Fibroblast of gingiva (primary cell): Measurements from ENCODE around the gene TAPBPL.
"Not testable (repeated sequence)": the region's sequence is repeated elsewhere in the genome, so short reads cannot be mapped to it uniquely, and the experiment has no call there.

Source experiments
- DNase-seq: peaks from one replicate; pipeline ENCODE4 v3.0.0-alpha.2; 2011; ENCODE audit warnings: low read depth

Gene TAPBPL

DNA sequence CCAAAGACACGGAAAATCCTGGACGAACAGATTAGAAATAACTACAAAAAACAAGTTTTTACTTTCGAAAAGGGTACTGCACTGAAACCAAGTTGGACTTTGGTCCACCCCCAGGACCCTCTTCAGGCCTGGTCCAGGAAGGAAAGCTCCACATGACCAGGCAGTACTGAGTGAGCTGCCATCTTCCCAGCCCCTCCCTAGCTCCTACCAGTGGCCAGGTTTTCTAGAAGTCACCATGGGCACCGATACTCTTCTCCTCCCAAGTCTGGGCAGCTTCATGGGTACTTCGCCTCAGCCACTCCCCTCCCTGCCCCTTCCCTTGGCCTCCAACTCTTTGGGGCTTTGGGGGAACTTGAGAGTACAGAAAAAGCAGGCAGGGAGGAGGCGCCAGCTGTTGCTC lies 12.0 kb downstream of the TAPBPL start:
- DNase-seq, result no peak

DNA sequence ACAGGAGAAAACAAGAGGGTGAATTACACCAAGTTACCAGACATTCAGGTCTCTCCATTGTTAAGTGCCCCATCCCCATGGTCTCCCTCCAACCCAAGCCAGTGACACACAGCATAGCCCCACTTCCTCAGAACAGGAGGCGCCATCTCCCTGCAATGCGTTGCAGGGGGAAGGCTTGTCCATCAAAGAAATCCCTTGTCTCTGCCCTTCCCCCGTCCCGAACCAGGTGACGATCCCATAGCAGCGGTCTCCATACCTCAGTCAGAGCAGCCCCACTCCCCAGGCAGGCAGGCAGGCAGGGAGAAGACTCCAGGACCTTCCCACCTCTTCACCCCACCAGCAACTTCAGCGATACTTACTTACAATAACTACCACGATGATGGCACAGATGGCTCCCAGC lies 12.7 kb downstream of the TAPBPL start:
- no peak for DNase-seq

DNA sequence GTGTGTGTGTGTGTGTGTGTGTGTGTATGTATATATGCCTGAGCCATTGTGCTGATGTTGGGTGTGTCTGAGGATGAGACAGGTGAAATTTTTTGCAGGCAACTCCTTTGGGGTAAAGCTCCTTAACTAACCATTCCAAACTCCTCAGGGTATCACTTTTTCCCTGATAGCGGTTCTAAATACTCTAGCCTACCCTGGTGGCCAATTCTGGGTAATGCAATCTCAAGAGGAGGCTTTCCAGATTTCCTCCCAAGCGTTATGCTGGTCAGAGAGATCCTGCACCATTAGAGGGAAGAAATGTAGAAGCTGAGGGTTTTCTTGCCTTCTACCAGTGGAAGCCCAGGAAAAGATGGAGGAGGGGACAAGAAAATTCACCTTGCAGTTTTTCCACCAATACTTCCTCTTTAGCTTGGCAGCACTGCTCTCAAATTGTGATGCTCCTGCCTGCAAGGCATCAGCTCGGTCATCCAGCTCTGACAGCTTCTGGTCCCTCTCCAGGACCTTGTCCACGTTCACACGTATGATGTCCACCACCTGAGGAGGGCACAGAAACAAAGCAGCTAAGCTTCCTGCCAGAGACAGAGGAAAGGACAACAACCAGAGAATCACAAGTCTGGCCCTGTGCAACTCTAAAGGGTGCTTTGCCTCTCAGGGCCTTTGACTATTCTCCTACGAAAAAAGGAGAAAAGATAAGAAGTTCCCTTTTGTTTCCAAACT lies 13.8 kb downstream of the TAPBPL start:
- DNase-seq, result peak; percentile 63

DNA sequence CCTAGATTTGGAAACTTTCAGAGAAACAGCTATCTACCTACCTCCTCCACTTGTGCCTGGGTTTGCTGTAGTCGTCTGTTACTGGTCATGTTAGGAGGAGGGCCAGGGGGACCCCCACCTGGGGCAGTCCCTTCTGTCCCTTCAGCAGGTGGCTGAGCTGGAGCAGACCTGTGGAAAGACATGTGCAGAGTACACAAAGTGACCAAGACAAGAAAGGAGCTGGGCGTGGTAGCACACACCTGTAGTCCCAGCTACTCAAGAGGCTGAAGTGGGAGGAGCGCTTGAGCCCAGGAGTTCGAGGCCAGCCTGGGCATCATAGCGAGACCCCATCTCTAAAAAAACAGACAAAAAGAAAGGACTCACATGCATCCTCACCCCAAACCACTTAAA lies 14.3 kb downstream of the TAPBPL start:
- no peak for DNase-seq

DNA sequence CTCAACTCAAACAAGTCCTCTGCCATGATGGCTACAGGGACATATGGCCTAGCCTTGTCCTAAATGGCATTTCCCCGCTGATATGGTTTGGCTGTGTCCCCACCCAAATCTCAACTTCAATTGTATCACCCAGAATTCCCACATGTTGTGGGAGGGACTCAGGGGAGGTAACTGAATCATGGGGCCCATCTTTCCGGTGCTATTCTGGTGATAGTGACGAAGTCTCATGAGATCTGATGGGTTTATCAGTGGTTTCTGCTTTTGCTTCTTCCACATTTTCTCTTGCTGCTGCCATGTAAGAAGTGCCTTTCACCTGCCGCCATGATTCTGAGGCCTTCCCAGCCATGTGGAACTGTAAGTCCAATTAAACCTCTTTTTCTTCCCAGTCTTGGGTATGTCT lies 14.9 kb downstream of the TAPBPL start:
- DNase-seq, result not testable (repeated sequence)

DNA sequence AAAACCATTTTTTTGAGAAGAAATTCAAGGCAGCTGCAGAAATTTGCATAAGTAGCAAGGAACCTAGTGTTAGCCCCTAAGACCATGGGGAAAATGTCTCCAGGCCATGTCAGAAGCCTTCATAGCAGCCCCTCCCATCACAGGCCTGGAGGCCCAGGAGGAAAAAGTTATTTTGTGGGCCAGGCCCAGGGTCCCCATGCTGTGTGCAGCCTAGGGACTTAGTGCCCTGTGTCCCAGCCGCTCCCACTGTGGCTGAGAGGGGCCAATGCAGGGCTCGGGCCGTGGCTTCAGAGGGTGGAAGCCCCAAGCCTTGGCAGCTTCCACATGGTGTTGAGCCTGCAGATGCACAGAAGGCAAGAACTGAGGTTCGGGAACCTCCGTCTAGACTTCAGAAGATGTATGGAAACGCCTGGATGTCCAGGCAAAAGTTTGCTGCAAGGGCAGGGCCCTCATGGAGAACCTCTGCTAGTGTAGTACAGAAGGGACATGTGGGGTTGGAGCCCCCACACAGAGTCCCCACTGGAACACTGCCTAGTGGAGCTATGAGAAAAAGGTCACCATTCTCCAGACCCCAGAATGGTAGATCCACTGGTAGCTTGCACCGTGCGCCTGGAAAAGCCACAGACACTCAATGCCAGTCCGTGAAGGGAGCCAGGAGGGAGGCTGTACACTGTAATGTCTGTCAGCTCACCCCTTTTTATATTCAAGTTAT lies 15.9 kb downstream of the TAPBPL start:
- not testable (repeated sequence) for DNase-seq

DNA sequence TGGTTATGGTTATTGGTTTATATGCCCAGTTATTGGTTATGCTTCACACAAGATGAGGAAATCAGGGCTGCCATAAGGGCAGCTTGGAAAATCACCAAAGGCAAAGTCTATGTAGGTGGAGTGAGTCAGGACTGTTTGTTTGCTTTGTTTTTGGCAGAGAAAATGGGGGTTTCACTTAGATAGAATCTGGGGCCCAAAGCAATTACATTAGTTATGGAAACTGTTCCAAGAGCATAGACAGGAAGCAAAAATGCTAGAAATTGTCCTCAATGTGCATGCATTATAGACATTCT lies 16.4 kb downstream of the TAPBPL start:
- DNase-seq, result no peak

DNA sequence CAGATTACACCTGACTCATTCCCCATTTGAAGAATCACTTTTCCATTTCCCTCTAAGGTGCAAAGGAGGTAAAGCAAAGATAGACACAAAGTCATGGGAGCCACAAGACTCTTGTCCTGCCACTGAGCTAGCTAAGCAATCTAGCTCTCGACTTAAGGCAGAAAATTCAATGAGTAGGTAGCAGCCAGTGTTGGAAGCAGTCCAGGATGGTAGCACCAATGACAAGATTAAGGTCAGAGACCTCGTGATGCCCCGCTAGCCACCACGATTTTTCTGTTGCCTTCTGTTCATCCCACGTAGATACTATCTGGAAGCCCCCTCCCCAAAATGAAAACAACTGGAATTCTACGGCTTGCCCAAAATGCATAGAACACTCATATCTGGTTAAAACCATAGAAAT lies 17.2 kb downstream of the TAPBPL start:
- DNase-seq, result no peak

DNA sequence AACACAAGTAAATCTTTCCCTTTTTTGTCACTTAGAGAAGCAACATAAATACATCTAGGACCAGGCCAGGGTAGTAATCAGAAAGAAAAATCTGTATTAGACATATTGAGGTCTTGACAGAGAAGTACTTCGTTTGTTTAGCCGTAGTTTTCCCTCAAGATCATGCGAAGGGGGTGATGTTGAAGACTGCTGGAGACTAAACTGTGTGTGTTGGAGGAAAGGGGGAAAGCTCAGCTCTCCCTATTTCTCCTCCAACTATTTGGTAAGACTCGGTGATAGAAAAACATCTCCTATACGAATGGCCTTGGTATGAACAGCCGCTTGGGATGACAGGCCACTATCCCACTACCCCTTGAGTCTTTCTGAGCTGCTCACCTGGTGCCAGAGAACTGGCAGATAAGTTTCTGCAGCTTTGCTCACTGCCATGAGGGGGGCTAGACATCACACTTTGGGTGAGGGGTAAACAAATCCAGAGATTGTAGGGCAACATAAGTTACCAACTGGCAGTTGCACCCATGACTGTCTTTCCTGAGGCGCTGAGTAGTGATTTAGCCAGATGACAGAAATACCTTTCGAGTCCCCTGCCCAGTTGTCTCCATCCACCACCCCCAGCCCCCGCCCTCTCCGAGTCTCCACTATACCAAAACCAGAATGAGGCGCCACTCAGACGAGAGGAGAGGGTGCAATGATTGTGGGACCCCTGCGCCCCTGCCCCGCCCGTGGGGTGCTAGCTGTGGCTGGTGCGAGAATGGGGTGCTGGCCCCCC lies 17.9 kb downstream of the TAPBPL start:
- DNase-seq, result no peak

DNA sequence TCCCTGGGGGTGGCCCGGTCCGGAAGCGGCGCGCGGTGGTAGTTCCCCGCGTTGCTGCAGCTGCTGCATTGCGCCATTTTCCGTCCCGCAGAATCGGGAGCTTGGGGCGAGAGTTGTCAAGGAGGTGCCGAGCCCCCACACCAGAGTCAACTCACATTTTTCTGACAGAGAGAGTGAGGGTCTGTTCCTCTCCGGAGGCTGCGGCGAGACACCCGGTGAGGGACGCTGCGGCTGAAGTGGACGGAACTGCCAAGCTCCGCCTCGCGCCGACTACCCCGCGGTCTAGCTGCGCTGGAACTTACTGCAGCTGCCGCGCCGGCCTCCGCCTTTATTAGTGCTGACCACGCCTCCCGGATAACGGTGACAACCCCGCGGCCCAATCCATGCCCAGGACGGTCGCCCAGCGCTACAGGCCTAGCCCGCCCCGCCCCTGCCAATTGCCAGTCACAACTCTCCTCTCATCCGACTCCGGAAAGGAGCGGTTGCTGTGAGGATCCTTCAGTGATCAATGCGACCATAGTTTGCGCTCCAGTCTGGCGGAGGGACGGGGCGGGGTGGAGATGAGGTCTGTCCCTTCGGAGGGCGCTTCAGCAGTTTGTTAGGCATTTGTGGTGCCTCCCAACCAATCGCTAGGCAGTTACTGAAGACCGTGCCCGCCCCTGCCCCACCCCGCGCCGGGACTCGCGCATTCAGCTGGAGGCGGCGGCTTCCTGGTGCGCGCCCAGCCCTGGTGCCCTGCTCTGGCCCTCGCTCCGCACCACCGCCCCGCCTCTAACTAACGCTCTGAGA lies 18.7 kb downstream of the TAPBPL start, which contains the start of gene VAMP1:
VAMP1 (minus strand) TSS at position 303 of the 789 bp plus-strand sequence; CDS start at position 157, 146 bp downstream.
- peak; percentile 97 for DNase-seq

DNA sequence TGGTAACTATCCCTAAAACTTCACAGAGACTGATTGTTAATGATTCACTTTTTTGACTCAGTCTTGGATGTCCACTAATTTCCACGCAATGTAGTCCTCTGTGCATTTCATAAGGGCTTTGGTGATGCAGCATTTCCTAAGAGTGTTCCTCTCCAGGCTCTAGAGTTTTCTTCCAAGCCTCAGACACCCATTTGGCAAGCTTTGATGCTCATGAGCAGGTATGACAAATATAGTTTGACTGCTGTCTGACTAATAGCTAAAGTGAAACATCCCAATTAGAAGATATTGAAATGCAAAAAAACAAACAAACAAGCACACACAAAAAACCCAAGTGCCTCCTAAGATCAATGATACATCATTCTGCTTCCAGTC lies 20.1 kb downstream of the TAPBPL start:
- DNase-seq, result peak; percentile 45

DNA sequence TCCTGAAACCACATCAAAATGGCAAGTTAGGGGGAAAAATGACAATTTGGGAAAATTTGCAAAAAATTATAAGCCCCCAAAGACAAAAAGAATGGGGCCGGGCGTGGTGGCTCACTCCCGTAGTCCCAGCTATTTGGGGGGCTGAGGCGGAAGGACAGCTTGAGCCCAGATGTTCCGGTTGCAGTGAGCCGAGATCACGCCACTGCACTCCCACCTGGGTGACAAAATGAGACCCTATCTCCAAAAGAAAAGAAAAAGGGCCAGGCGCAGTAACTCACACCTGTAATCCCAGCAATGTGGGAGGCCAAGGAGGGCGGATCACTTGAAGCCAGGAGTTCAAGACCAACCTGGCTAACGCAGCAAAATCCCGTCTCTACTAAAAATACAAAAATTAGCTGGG lies 20.6 kb downstream of the TAPBPL start:
- DNase-seq, result no peak

DNA sequence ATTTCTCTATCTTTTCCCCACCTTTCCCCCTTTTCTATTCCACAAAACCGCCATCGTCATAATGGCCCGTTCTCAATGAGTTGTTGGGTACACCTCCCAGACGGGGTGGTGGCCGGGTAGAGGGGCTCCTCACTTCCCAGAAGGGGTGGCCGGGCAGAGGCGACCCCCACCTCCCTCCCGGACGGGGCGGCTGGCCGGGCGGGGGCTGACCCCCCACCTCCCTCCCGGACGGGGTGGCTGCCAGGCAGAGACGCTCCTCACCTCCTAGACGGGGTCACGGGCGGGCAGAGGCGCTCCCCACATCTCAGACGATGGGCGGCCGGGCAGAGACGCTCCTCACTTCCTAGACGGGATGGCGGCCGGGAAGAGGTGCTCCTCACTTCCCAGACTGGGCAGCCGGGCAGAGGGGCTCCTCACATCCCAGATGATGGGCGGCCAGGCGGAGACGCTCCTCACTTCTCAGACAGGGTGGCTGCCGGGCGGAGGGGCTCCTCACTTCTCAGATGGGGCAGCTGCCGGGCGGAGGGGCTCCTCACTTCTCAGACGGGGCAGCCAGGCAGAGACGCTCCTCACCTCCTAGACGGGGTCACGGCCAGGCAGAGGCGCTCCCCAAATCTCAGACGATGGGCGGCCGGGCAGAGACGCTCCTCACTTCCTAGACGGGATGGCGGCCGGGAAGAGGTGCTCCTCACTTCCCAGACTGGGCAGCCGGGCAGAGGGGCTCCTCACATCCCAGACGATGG lies 23.6 kb downstream of the TAPBPL start:
- DNase-seq, result not testable (repeated sequence)

DNA sequence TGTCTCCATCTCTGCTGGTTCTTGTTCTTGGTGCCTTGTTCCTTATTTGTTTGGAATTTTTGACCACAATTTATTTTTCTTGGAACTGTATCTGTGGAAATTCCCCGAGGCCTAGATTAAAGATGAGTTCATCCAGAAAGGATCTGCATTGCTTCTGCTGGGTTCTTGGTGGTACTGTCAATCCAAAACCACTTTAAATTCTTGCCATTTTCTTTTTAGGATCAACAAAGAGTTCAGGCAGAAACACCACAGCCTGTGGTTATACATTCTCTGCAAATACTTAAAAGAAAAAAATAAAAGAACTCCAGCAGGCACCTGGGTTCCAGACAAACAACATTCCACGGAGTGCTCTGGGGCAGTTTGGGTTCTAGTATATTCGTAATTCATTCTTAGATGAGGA lies 24.6 kb downstream of the TAPBPL start:
- DNase-seq, result peak; percentile 78

DNA sequence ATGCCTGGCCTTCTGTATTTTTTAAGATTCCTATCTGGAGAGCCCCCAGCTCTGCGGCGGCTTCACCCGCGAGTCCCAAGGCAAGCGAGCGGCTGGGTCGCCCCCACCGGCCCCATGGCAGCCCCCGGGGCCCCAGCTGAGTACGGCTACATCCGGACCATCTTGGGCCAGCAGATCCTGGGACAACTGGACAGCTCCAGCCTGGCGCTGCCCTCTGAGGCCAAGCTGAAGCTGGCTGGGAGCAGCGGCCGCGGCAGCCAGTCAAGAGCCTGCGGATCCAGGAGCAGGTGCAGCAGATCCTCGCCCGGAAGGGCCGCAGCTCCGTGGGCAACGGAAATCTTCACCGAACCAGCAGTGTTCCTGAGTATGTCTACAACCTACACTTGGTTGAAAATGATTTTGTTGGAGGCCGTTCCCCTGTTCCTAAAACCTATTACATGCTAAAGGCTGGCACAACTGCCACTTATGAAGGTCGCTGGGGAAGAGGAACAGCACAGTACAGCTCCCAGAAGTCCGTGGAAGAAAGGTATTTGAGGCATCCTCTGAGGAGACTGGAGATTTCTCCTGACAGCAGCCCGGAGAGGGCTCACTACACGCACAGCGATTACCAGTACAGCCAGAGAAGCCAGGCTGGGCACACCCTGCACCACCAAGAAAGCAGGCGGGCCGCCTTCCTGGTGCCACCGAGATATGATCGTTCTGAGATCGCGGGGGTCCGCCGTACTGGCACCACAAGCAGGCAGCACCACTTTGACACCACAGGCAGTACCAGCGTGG lies 25.9 kb downstream of the TAPBPL start:
- DNase-seq, result not testable (repeated sequence)

DNA sequence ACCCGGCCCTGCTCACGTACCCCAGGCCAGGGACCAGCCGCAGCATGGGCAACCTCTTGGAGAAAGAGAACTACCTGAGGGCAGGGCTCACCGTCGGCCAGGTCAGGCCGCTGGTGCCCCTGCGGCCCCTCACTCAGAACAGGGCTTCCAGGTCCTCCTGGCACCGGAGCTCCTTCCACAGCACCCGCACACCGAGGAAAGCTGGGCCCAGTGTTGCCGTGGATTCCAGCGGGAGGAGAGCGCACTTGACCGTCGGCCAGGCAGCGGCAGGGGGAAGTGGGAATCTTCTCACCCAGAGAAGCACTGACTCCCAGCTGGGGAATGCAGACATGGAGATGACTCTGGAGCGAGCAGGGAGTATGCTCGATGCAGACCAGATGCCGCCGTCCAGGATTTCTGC lies 26.6 kb downstream of the TAPBPL start:
- no peak for DNase-seq

DNA sequence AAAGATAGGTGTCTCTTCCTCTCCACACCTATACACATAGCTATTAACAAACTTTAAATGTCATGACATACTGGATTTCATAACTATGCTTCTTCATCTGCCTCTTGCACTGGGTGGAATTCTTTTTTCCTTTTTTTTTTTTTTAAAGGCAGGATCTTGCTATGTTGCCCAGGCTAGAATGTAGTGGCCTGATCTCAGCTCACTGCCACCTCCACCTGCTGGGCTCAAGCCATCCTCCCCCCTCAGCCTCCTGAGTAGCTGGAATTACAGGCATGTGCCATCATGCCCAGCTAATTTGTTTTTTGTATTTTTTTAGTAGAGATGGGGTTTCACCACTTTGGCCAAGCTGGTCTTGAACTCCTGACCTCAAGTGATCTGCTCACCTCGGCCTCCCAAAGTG lies 36.4 kb downstream of the TAPBPL start:
- DNase-seq, result no peak

DNA sequence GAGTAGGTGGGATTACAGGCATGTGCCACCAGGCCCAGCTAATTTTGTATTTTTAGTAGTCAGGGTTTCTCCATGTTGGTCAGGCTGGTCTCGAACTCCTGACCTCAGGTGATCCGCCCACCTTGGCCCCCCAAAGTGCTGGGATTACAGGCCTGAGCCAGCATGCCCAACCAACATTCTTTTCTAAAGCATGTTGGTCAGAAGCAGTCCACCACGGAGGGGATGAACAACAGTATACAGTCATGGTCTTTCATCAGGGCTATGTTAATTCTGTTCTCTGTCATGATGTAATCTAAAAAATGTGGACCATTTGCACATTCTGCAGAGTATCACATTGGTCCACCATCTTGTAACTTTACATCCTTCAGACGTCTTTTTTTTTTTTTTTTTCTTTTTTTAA lies 37.6 kb downstream of the TAPBPL start:
- DNase-seq, result no peak

DNA sequence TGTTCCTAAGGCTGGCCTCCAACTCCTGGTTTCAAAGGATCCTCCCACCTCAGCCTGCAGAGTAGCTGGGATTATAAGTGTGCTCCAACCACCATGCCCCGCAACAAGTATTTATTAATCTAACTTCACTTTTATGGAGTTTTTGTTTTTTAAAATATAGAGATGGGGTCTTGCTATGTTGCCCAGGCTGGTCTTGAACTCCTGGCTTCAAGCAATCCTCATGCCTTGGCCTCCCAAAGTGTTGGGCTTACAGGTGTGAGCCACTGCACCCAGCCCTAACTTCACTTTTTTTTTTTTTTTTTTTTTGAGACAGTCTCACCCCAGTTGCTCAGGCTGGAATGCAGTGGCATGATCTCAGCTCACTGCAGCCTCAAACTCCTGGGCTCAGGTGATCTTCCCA lies 38.8 kb downstream of the TAPBPL start:
- not testable (repeated sequence) for DNase-seq

DNA sequence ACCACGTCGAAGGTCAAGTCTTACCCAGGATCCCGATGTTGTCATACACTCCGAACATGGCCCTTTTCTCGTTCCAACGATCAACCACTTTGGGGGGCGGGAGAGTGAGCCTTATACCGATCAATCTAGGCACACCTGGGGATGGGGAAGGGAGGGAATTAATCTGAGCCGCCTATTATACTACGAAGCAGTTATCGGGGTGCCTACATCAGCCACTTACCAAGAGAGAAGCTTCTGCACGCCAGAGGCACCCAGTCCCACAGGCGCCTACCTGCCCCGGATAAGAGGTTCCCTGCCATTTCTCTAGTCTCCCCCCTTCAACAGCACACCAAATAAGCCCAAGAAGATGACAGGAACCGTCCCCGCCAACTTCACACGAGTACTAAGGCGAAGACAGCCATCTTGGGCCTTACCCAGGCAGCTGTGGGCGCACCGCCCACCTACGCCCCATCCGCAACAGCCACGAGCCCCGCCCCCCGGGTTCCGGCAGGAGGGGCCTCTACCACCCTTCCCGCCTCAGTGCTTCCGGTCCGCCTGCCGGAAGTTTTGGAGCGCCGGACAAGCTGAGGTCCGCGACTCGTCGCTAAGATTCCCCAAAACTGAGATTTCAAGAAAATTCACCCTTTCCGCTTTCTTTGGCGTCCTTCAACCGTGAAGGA lies 41.1 kb downstream of the TAPBPL start, which contains the start of gene MRPL51:
MRPL51 (minus strand) TSS at position 425 of the 659 bp plus-strand sequence; CDS start at position 299, 126 bp downstream.
- DNase-seq, result peak; percentile 94
